RWPE2 (cell line): ENCODE data around the gene PPWD1.
A peak's percentile ranks its signal among the peaks of the same experiment; 100 is the strongest.
"Not testable (repeated sequence)": the region's sequence is repeated elsewhere in the genome, so short reads cannot be mapped to it uniquely, and the experiment has no call there.

Source experiments
- ATAC-seq: fragments of 200-7000 bp; cut with Tn5 transposase; 3 replicates; pipeline ENCODE4 v1.9.1; 2021; ENCODE audit warnings: low read depth
- DNase-seq: peaks from one replicate; pipeline ENCODE4 v3.0.0-alpha.2; 2020; ENCODE audit warnings: low spot score
- H3K27ac ChIP-seq: fragments of 450-650 bp; 2 replicates; pipeline ENCODE4 v1.5.1; 2017; ENCODE audit warnings: mild to moderate bottlenecking; ENCODE audit not compliant: poor library complexity, severe bottlenecking
- H3K27me3 ChIP-seq: fragments of 250-450 bp; sonication (Bioruptor Pico); 2 replicates; pipeline ENCODE4 v1.5.1; 2021; ENCODE audit warnings: mild to moderate bottlenecking, moderate library complexity; ENCODE audit not compliant: insufficient read depth, poor library complexity, severe bottlenecking
- H3K36me3 ChIP-seq: fragments of 250-450 bp; sonication (Bioruptor Pico); 2 replicates; pipeline ENCODE4 v1.5.1; 2020; ENCODE audit warnings: low read depth, mild to moderate bottlenecking, moderate library complexity
- H3K4me1 ChIP-seq: fragments of 250-450 bp; sonication (Bioruptor Pico); 2 replicates; pipeline ENCODE4 v1.5.1; 2021; ENCODE audit warnings: mild to moderate bottlenecking, moderate library complexity; ENCODE audit not compliant: insufficient read depth, poor library complexity, severe bottlenecking
- H3K4me3 ChIP-seq: fragments of 250-450 bp; sonication (Bioruptor Pico); 2 replicates; pipeline ENCODE4 v1.5.1; 2021; ENCODE audit warnings: mild to moderate bottlenecking, moderate library complexity; ENCODE audit not compliant: severe bottlenecking
- H3K9me3 ChIP-seq: fragments of 250-450 bp; sonication (Bioruptor Pico); 2 replicates; pipeline ENCODE4 v1.5.1; 2021; ENCODE audit warnings: mild to moderate bottlenecking, moderate library complexity; ENCODE audit not compliant: severe bottlenecking
- TF ChIP-seq, protein P1 (sequence below): fragments of 450-650 bp; IDR thresholded peaks from one replicate; pipeline ENCODE4 v1.5.1; 2017; ENCODE audit warnings: mild to moderate bottlenecking, moderate library complexity; ENCODE audit not compliant: poor library complexity, severe bottlenecking

PPWD1 gene

GRCh38 chr5:65570598-65571226, 7.6 kb downstream of the PPWD1 start:
- Histone ChIP-seq H3K4me3 (no peak overlapping the region), H3K9me3 (no peaks in the 10 kb centered on the region), H3K27me3 (no peaks in the 10 kb centered on the region), H3K27ac (no peak overlapping the region), H3K4me1 (no peaks in the 10 kb centered on the region), H3K36me3 (peaks cover 83% of the 10 kb centered on the region)
- ATAC-seq, result no peak
- no peak for DNase-seq
- TF ChIP-seq, protein P1, sequence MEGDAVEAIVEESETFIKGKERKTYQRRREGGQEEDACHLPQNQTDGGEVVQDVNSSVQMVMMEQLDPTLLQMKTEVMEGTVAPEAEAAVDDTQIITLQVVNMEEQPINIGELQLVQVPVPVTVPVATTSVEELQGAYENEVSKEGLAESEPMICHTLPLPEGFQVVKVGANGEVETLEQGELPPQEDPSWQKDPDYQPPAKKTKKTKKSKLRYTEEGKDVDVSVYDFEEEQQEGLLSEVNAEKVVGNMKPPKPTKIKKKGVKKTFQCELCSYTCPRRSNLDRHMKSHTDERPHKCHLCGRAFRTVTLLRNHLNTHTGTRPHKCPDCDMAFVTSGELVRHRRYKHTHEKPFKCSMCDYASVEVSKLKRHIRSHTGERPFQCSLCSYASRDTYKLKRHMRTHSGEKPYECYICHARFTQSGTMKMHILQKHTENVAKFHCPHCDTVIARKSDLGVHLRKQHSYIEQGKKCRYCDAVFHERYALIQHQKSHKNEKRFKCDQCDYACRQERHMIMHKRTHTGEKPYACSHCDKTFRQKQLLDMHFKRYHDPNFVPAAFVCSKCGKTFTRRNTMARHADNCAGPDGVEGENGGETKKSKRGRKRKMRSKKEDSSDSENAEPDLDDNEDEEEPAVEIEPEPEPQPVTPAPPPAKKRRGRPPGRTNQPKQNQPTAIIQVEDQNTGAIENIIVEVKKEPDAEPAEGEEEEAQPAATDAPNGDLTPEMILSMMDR, result no peak

DNA sequence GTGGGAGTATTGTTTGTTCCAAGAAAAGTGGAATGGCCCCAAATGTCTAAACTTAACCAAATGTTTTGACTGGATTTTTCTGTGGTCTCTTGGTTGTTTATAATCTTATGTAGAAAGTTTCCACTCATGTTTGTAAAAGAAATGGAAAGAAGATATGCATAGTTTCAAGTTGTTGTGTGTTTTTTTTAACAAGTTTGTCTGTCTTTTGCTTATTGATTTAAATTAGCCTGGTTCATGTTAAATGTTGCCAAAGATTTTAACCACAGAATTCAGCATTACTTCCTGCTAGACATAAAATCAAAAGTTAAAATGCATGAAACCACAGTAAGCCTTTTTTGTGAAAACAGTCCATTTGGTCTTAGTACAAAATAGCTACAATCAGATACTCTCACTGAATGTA, 14.0 kb downstream of the PPWD1 start:
- Histone ChIP-seq H3K27ac (no peak overlapping the region), H3K4me1 (no peaks in the 10 kb centered on the region), H3K36me3 (peaks cover 79% of the 10 kb centered on the region), H3K27me3 (no peaks in the 10 kb centered on the region), H3K4me3 (no peak overlapping the region), H3K9me3 (no peaks in the 10 kb centered on the region)
- TF ChIP-seq, protein P1, result no peak
- ATAC-seq, result no peak
- DNase-seq, result no peak

DNA sequence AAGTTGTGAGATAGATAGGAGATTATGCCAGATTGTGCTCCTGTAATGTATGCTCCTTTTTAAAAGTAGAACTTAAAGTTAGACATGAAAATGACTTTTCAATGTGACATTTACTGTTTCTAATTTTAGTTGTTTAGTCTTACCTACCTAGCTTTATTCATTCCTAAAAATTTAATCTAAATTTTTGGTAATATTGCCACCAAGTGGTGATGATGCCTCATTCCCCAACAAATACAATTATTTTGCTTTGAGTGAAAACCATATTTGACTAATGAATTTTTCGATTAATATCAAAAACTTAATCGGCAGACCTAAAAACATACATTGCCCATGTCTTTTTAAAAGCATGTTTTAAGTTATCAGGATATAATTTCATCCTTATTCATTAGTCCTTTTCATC, 25.6 kb downstream of the PPWD1 start:
- DNase-seq (no peak), ATAC-seq (no peak)
- TF ChIP-seq, protein P1, result no peak
- Histone ChIP-seq H3K27ac (no peak overlapping the region), H3K27me3 (no peaks in the 10 kb centered on the region), H3K9me3 (no peaks in the 10 kb centered on the region), H3K36me3 (peaks cover 84% of the 10 kb centered on the region), H3K4me3 (no peak overlapping the region), H3K4me1 (no peaks in the 10 kb centered on the region)

- H3K36me3 ChIP-seq, result peaks cover 74% of the 10 kb centered on the region
- ATAC-seq, DNase-seq, H3K27ac ChIP-seq, H3K4me1 ChIP-seq, H3K9me3 ChIP-seq, H3K27me3 ChIP-seq, H3K4me3 ChIP-seq: not testable (repeated sequence)
These were observed 38.7 kb downstream of the PPWD1 start for GRCh38 chr5:65601761-65602160.

GRCh38 chr5:65611524-65611923, 48.4 kb downstream of the PPWD1 start:
- Histone ChIP-seq H3K27ac (no peak overlapping the region), H3K4me1 (peaks cover 7% of the 10 kb centered on the region), H3K9me3 (no peaks in the 10 kb centered on the region), H3K27me3 (no peaks in the 10 kb centered on the region), H3K36me3 (peaks cover 79% of the 10 kb centered on the region), H3K4me3 (no peak overlapping the region)
- ATAC-seq (peak; percentile 94), DNase-seq (no peak)
- TF ChIP-seq, protein P1, result no peak
